A673 (cell line): ENCODE measurements around the gene SNORC.

Experiments used
- EZH2 ChIP-seq: fragments of 200-600 bp; sonication (generic); IDR thresholded peaks from 2 replicates; pipeline ENCODE4 v1.6.1; 2017; ENCODE audit warnings: borderline replicate concordance, low read depth, mild to moderate bottlenecking, mixed read lengths, antibody characterized with exemption, low read length; ENCODE audit not compliant: poor library complexity, severe bottlenecking
- TF ChIP-seq, protein P1 (sequence below): fragments of 300-800, 200-600 bp; sonication (generic); conservative IDR thresholded peaks from 2 replicates; pipeline ENCODE4 v1.5.1; 2017; ENCODE audit warnings: low read depth, mild to moderate bottlenecking, antibody characterized with exemption, low read length, moderate library complexity, mixed read lengths

- TF ChIP-seq, protein P1, sequence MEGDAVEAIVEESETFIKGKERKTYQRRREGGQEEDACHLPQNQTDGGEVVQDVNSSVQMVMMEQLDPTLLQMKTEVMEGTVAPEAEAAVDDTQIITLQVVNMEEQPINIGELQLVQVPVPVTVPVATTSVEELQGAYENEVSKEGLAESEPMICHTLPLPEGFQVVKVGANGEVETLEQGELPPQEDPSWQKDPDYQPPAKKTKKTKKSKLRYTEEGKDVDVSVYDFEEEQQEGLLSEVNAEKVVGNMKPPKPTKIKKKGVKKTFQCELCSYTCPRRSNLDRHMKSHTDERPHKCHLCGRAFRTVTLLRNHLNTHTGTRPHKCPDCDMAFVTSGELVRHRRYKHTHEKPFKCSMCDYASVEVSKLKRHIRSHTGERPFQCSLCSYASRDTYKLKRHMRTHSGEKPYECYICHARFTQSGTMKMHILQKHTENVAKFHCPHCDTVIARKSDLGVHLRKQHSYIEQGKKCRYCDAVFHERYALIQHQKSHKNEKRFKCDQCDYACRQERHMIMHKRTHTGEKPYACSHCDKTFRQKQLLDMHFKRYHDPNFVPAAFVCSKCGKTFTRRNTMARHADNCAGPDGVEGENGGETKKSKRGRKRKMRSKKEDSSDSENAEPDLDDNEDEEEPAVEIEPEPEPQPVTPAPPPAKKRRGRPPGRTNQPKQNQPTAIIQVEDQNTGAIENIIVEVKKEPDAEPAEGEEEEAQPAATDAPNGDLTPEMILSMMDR, result no peak
- no peak for TF ChIP-seq EZH2
Observed at GRCh38 chr2:232892221-232892620, 22.2 kb downstream of the SNORC start.
